22Rv1 (cell line): ENCODE measurements around the gene HCFC1.

Source experiments
- H3K27ac ChIP-seq: fragments of 450-650 bp; 2 replicates; pipeline ENCODE4 v1.5.1; 2017
- CTCF ChIP-seq: fragments of 450-650 bp; IDR thresholded peaks from 2 replicates; pipeline ENCODE4 v1.5.1; 2017; ENCODE audit warnings: mild to moderate bottlenecking
- ZFX ChIP-seq: fragments of 450-650 bp; IDR thresholded peaks from 2 replicates; pipeline ENCODE4 v1.6.1; 2017; ENCODE audit warnings: antibody characterized with exemption, borderline replicate concordance

The HCFC1 gene

GRCh38 chrX:153966841-153967535 lies 4.6 kb downstream of the HCFC1 start:
- no peak for TF ChIP-seq ZFX
- TF ChIP-seq CTCF = no peak
- no peak overlapping the region for H3K27ac ChIP-seq

- no peak overlapping the region for H3K27ac ChIP-seq
- no peak for TF ChIP-seq CTCF
- no peak for TF ChIP-seq ZFX
Measured at GRCh38 chrX:153966283-153966688, 5.3 kb downstream of the HCFC1 start.

- no peak overlapping the region for H3K27ac ChIP-seq
- no peak for TF ChIP-seq ZFX
- no peak for TF ChIP-seq CTCF
Measured at GRCh38 chrX:153965406-153965805, 6.2 kb downstream of the HCFC1 start.

- H3K27ac ChIP-seq = no peak overlapping the region
- TF ChIP-seq CTCF (no peak), ZFX (no peak)
Measured at GRCh38 chrX:153964105-153964504, 7.5 kb downstream of the HCFC1 start.

- no peak overlapping the region for H3K27ac ChIP-seq
- TF ChIP-seq ZFX (no peak), CTCF (no peak)
Measured at GRCh38 chrX:153963546-153963945, 8.1 kb downstream of the HCFC1 start.

- TF ChIP-seq ZFX (no peak), CTCF (no peak)
Measured at GRCh38 chrX:153961292-153961691, 10.3 kb downstream of the HCFC1 start.

GRCh38 chrX:153960786-153961185 lies 10.8 kb downstream of the HCFC1 start:
- no peak overlapping the region for H3K27ac ChIP-seq
- TF ChIP-seq CTCF (no peak), ZFX (no peak)

More at GRCh38 chrX:153961292-153961691, 10.3 kb downstream of the HCFC1 start:
- H3K27ac ChIP-seq = no peak overlapping the region
